ENCODE data around the gene ALOX5.
"Not testable (repeated sequence)": the region's sequence is repeated elsewhere in the genome, so short reads cannot be mapped to it uniquely, and the experiment has no call there.

Gene ALOX5

GRCh38 chr10:45374350-45375052 is 485 bp downstream of the ALOX5 start:
- no peak for DNase-seq (ENCODE audit: low spot score)

GRCh38 chr10:45375101-45375500 is 1.1 kb downstream of the ALOX5 start:
- DNase-seq (ENCODE audit: low spot score): no peak

- no peak for DNase-seq (ENCODE audit: low spot score)
Observed at GRCh38 chr10:45375716-45376231, 1.8 kb downstream of the ALOX5 start.

GRCh38 chr10:45376371-45376801 is 2.4 kb downstream of the ALOX5 start:
- DNase-seq (ENCODE audit: low spot score): no peak

- DNase-seq (ENCODE audit: low spot score): no peak
Observed at GRCh38 chr10:45377321-45377720, 3.3 kb downstream of the ALOX5 start.

GRCh38 chr10:45377858-45378257 is 3.8 kb downstream of the ALOX5 start:
- DNase-seq (ENCODE audit: low spot score): no peak

GRCh38 chr10:45378914-45379726 is 5.1 kb downstream of the ALOX5 start:
- DNase-seq (ENCODE audit: low spot score): no peak

GRCh38 chr10:45379891-45380540 is 6.0 kb downstream of the ALOX5 start:
- DNase-seq (ENCODE audit: low spot score): no peak

- DNase-seq (ENCODE audit: low spot score): no peak
Observed at GRCh38 chr10:45380903-45381620, 7.0 kb downstream of the ALOX5 start.

GRCh38 chr10:45382591-45382990 is 8.6 kb downstream of the ALOX5 start:
- no peak for DNase-seq (ENCODE audit: low spot score)

GRCh38 chr10:45383682-45384330 is 9.8 kb downstream of the ALOX5 start:
- DNase-seq (ENCODE audit: low spot score): no peak

- no peak for DNase-seq (ENCODE audit: low spot score)
Observed at GRCh38 chr10:45386657-45387056, 12.6 kb downstream of the ALOX5 start.

GRCh38 chr10:45387096-45387893 is 13.3 kb downstream of the ALOX5 start:
- no peak for DNase-seq (ENCODE audit: low spot score)

GRCh38 chr10:45389671-45390070 is 15.7 kb downstream of the ALOX5 start:
- not testable (repeated sequence) for DNase-seq (ENCODE audit: low spot score)

GRCh38 chr10:45391636-45392035 is 17.6 kb downstream of the ALOX5 start:
- DNase-seq (ENCODE audit: low spot score): not testable (repeated sequence)

- DNase-seq (ENCODE audit: low spot score): no peak
Observed at GRCh38 chr10:45395554-45395953, 21.5 kb downstream of the ALOX5 start.

- no peak for DNase-seq (ENCODE audit: low spot score)
Observed at GRCh38 chr10:45398595-45398994, 24.6 kb downstream of the ALOX5 start.

- no peak for DNase-seq (ENCODE audit: low spot score)
Observed at GRCh38 chr10:45399113-45399512, 25.1 kb downstream of the ALOX5 start.

- no peak for DNase-seq (ENCODE audit: low spot score)
Observed at GRCh38 chr10:45403151-45403550, 29.1 kb downstream of the ALOX5 start.

GRCh38 chr10:45404087-45404769 is 30.2 kb downstream of the ALOX5 start:
- no peak for DNase-seq (ENCODE audit: low spot score)

All from cerebellar cortex (tissue), 1 donor.